Motor neuron (in vitro differentiated cells): ENCODE measurements around the gene ALG11. TPM values are rescaled to one million over a fixed set of nuclear protein-coding genes. Genes with fewer than 3 reads are reported as not detected.
"Not testable (repeated sequence)": the region's sequence is repeated elsewhere in the genome, so short reads cannot be mapped to it uniquely, and the experiment has no call there.

Experiments
- ATAC-seq, 8 experiments: fragments of 200-7000 bp; cut with Tn5 transposase; replicated peaks in 6 of 8; 2 replicates each; pipeline ENCODE4 v1.8.0; 2021; ENCODE audit warnings: mild to moderate bottlenecking in 8 of 8, moderate library complexity in 8 of 8
- H3K27ac ChIP-seq, 2 donors: fragments of 250-450 bp; sonication (Bioruptor Pico); 2 replicates each; pipeline ENCODE4 v1.9.0; 2021; ENCODE audit warnings: antibody characterized with exemption in 2 of 2, mild to moderate bottlenecking in 2 of 2, moderate library complexity in 1 of 2
- H3K4me1 ChIP-seq, 2 donors: fragments of 250-450 bp; sonication (Bioruptor Pico); replicated peaks in 1 of 2; 2 replicates each; pipeline ENCODE4 v1.6.1; 2021; ENCODE audit warnings: antibody characterized with exemption in 2 of 2, mild to moderate bottlenecking in 2 of 2, moderate library complexity in 1 of 2
- H3K4me3 ChIP-seq, 5 donors: fragments of 250-450 bp; sonication (Bioruptor Pico); 2 replicates each; pipeline ENCODE4 v1.9.0; 2021; ENCODE audit warnings: antibody characterized with exemption in 5 of 5, mild to moderate bottlenecking in 5 of 5, moderate library complexity in 4 of 5
- WGBS, 10 experiments: fragments of 450-650 bp; shearing (Covaris generic); methylation state at CpG; one replicate each; pipeline ENCODE4 v1.0.0; 2022; 5-methylcytosine and 5-hydroxymethylcytosine counted together
- in situ Hi-C, 9 experiments: fragments of 400-800 bp; cut with MboI; loops; one replicate each; pipeline ENCODE4 v1.15.0; 2021; ENCODE audit warnings: low sequenced_read_pairs in 9 of 9, low pct_unique_long_range_greater_than_20kb in 2 of 9; ENCODE audit not compliant: unreplicated experiment in 9 of 9
- total RNA-seq, 8 experiments: library from RNA; unstranded; fragments of 300-600 nt; gene quantifications; 2 replicates each; pipeline versions ENCODE4 v1.2.3 to v1.2.4, GENCODE V29; 2022

ALG11 gene
- total RNA-seq, 8 experiments from 2014 or later, result 15.7 to 31.7 (median 21.4) TPM

DNA sequence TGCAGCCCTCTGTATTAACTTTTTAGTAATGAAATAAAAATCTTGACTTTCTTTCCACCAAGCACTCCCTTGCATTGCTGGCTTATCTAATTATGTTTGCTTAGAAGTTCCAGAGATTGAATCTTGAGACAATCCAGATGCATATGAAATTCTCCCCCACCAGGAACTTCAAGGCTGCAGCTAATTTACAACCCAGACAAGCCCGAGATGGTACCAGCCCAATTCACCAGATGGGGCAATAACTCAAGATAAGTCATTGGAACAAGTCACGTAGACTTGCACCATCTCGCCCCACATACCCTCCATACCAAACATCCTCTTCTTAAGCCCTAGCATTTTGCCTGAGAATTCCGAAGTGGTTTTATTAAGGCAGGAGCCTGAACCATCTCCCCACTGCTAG lies 41.3 kb downstream of the ALG11 start:
- ATAC-seq, result peak in 1 of 8 experiments; percentile 56
- Histone ChIP-seq H3K4me1 (no peaks in the 10 kb centered on the region), H3K27ac (no peak overlapping the region), H3K4me3 (no peak overlapping the region)
- 0 to 100% (median 78%) methylated on average over 2 to 4 of the region's 4 CpGs; no CpG with 5 or more reads in 2 of the 10 experiments for WGBS, 10 experiments
- in situ Hi-C loops, result no loop called here

DNA sequence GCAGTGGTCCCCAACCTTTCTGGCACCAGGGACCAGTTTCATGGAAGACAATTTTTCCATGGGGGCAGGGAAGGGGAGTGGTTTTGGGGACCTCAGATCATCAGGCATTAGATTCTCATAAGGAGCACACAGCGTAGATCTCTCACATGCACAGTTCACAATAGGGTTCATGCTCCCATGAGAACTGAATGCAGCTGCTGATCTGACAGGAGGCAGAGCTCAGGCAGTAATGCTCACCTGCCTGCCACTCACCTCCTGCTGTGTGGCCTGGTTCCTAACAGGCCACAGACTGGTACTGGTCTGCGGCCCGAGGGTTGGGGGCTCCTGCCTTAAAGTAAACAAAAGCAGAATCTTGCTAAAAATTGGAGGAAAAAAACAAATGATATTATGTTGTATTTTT lies 48.9 kb downstream of the ALG11 start:
- H3K4me3 ChIP-seq, ATAC-seq, in situ Hi-C loops, H3K4me1 ChIP-seq, H3K27ac ChIP-seq: not testable (repeated sequence)
- WGBS, 10 experiments, result 17 to 100% (median 94%) methylated on average over 1 to 3 of the region's 3 CpGs; no CpG with 5 or more reads in 4 of the 10 experiments

DNA sequence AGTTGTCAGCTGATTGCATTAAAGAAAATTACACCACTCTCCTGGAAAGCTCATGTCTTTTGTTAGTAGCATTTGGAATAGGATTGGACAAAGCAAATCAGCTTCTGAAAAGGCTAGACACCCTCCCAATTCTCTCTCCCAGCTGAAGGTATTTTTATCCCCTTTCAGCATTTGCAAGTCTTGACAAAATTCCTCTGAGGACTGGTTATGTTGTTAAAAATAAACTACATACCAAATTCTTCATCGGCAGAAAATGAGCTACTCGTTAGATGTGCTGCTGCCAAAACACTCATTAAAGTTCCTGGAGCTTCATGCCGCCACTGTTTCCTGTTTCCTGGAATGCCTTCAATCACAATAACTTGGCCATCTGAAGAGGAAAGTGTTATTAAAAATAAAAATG lies 49.4 kb downstream of the ALG11 start:
- H3K27ac ChIP-seq, result no peak overlapping the region
- ATAC-seq, result no peak
- in situ Hi-C loops, result no loop called here
- 0 to 92% (median 85%) methylated on average over 1 to 3 of the region's 3 CpGs; no CpG with 5 or more reads in 3 of the 10 experiments for WGBS, 10 experiments
- no peak overlapping the region for H3K4me3 ChIP-seq
- H3K4me1 ChIP-seq, result no peaks in the 10 kb centered on the region

DNA sequence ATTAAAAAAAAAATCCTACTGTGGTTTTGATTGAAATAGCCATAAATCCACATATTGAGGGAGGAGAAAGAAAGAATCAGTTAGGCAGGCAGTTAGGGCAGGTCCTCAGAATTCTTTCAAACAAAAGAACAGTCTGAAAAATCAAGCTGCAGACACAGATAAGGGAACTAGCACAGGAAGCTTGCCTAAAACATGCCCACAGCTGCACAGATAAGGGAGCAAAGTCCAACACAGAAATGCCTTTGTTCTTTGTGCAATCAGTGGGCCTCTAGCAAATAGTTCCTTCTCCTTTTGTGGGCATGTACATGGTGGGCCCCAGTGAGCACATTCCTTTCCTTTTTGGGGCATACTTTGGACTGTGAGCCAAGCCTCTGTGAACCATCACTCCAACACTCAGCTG lies 55.0 kb downstream of the ALG11 start:
- in situ Hi-C loops, result no loop called here
- no peak for ATAC-seq

DNA sequence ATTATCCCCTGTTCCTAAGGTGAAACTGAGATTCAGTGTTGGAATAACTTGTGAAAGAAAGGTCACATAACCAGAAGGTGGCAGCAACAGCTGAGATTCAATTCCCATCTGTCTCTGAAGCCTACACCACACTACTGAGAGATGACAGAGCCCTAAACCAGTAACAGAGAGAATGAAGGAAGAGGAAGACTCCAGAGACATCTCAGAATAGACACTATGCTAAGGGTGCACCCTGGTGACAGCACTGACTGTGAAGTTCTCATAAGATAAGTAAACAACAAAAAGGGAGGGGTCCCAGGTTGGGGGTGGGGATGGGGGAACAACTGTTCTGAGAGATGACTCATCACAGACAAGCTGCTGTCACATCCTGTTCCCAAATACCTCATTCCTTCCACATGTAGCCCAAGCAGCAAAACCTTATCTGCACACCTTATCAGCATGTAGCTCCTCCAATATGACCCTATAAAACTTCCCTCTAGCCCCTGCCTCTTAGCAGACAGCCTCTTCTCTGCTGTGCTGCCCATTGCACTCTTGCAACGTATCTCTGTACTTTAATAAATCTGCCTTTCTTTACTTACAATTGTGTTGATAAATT lies 58.8 kb downstream of the ALG11 start:
- in situ Hi-C loops, result no loop called here
- WGBS, 10 experiments, result 33 to 100% (median 100%) methylated on average over 1 of the region's 1 CpG; no CpG with 5 or more reads in 6 of the 10 experiments
- ATAC-seq, result peak in 3 of 8 experiments; percentile 55 to 77 (median 55)
- Histone ChIP-seq H3K27ac (no peak overlapping the region), H3K4me3 (no peak overlapping the region), H3K4me1 (no peaks in the 10 kb centered on the region)

More for the DNA sequence above, 55.0 kb downstream of the ALG11 start:
- no peaks in the 10 kb centered on the region for H3K4me1 ChIP-seq
- H3K4me3 ChIP-seq, result no peak overlapping the region
- H3K27ac ChIP-seq, result no peak overlapping the region

Other genes starting within 250 kb of the ALG11 start
- 1 to 10 TPM; 3.5 to 8.9 (median 5.2) TPM for gene DHRS12, start 208.2 kb upstream of the ALG11 start, total RNA-seq
- under 1 TPM in 7 of 8 experiments, not detected in 1; 0.18 to 0.63 (median 0.29) TPM for gene TMEM272, start 167.2 kb upstream of the ALG11 start, total RNA-seq
- gene CCDC70, start 150.4 kb upstream of the ALG11 start, total RNA-seq, result under 1 TPM in 4 of 8 experiments, not detected in 4; 0.17 to 0.90 (median 0.28) TPM
- 1 to 10 TPM in 7 of 8 experiments, under 1 TPM in 1; 0.97 to 7.3 (median 5.6) TPM for gene ATP7B, start 948 bp upstream of the ALG11 start, total RNA-seq
- 10 to 100 TPM; 14.2 to 23.5 (median 16.0) TPM for gene UTP14C, start 12.3 kb downstream of the ALG11 start, total RNA-seq
- gene NEK5, start 116.7 kb downstream of the ALG11 start, total RNA-seq, result 1 to 10 TPM in 7 of 8 experiments, under 1 TPM in 1; 0.99 to 8.2 (median 1.4) TPM
- gene NEK3, start 147.2 kb downstream of the ALG11 start, total RNA-seq, result 10 to 100 TPM in 6 of 8 experiments, 1 to 10 TPM in 2; 7.5 to 26.4 (median 21.5) TPM